HCT116 (cell line): ENCODE results near the gene SDC3. TPM values are rescaled to one million over a fixed set of nuclear protein-coding genes. Genes with fewer than 3 reads are reported as not detected.

Source experiments
- ATAC-seq: fragments of 200-7000 bp; cut with Tn5 transposase; 2 replicates; pipeline ENCODE4 v1.9.1; 2020; ENCODE audit warnings: mild to moderate bottlenecking, moderate library complexity
- BruUV-seq: library from RNA; stranded (reverse); fragments of 400-500 nt; replicated peaks from 2 replicates; lab custom pipeline; 2021; lab: Mats Ljungman, UMichigan
- CTCF ChIA-PET: fragments of 300-600 bp; sonication (Branson Sonifier 250); formaldehyde crosslinking; loops from one replicate; lab custom pipeline; 2021; ENCODE audit warnings: antibody characterized with exemption; lab: Charles Lee
- POLR2A ChIA-PET: fragments of 300-600, 350-600 bp; sonication (Branson Sonifier 250); formaldehyde crosslinking; loops from one replicate; lab custom pipeline; 2021; ENCODE audit warnings: antibody characterized with exemption; lab: Charles Lee
- RAD21 ChIA-PET, 2 experiments: fragments of 300-600 bp; sonication (Branson Sonifier 250); formaldehyde crosslinking; loops; one replicate each; lab custom pipeline; 2023; ENCODE audit warnings: low total read pairs in 2 of 2; ENCODE audit not compliant: uncharacterized antibody in 2 of 2, unreplicated experiment in 2 of 2, low non-redundant PET in 1 of 2; lab: Charles Lee
- DNase-seq: peaks from one replicate; pipeline ENCODE4 v3.0.0-alpha.2; 2010; ENCODE audit warnings: low read depth, low spot score
- H2AFZ ChIP-seq: fragments of 200-600 bp; shearing (Covaris generic), sonication (generic); 2 replicates; pipeline ENCODE4 v1.6.1; 2017; ENCODE audit warnings: low read depth, mixed run types, mixed read lengths, antibody characterized with exemption, low read length; ENCODE audit not compliant: poor library complexity, severe bottlenecking
- H3K27ac ChIP-seq: 2 replicates; pipeline ENCODE4 v1.5.1; 2012; ENCODE audit warnings: low read depth, low read length
- H3K27me3 ChIP-seq: fragments of 200-600 bp; sonication (generic); 2 replicates; pipeline ENCODE4 v1.6.1; 2016; ENCODE audit warnings: mixed run types, low read length, mixed read lengths; ENCODE audit not compliant: insufficient read depth
- H3K36me3 ChIP-seq, 2 experiments: fragments of 200-500 bp in 1 of 2; fragments of 200-600 bp in 1 of 2; sonication (Bioruptor generic) in 1 of 2; sonication (generic) in 1 of 2; 2 replicates each; pipeline versions ENCODE4 v1.5.1 to v1.6.1; 2014 to 2016; ENCODE audit warnings: low read length in 2 of 2, inconsistent platforms in 1 of 2, mixed read lengths in 1 of 2, mixed run types in 1 of 2; ENCODE audit not compliant: insufficient read depth in 2 of 2, control insufficient read depth in 1 of 2
- H3K4me1 ChIP-seq, 2 experiments: fragments of 200-600 bp in 1 of 2; sonication (generic) in 1 of 2; 2 replicates each; pipeline versions ENCODE4 v1.5.1 to v1.6.1; 2012 to 2017; ENCODE audit warnings: low read length in 2 of 2, inconsistent platforms in 1 of 2, mild to moderate bottlenecking in 1 of 2, mixed read lengths in 1 of 2, mixed run types in 1 of 2, moderate library complexity in 1 of 2; ENCODE audit not compliant: insufficient read depth in 2 of 2, control insufficient read depth in 1 of 2
- H3K4me2 ChIP-seq: fragments of 200-600 bp; sonication (generic); 2 replicates; pipeline ENCODE4 v1.6.1; 2017; ENCODE audit warnings: mixed run types, low read length, mixed read lengths
- H3K4me3 ChIP-seq, 2 experiments: fragments of 200-600 bp in 1 of 2; sonication (generic) in 1 of 2; replicated peaks in 1 of 2; 2 replicates each; pipeline ENCODE4 v1.5.1; 2011 to 2016; ENCODE audit warnings: low read length in 2 of 2, control low read depth in 1 of 2, low read depth in 1 of 2, mild to moderate bottlenecking in 1 of 2, mixed read lengths in 1 of 2, mixed run types in 1 of 2
- H3K79me2 ChIP-seq: fragments of 200-600 bp; sonication (generic); 2 replicates; pipeline ENCODE4 v1.6.1; 2017; ENCODE audit warnings: mild to moderate bottlenecking, mixed run types, low read length, moderate library complexity, mixed read lengths; ENCODE audit not compliant: insufficient read depth
- H3K9ac ChIP-seq: fragments of 200-600 bp; sonication (generic); 2 replicates; pipeline ENCODE4 v1.6.1; 2016; ENCODE audit warnings: low read length, mixed read lengths
- H3K9me2 ChIP-seq: fragments of 200-600 bp; sonication (generic), shearing (Covaris generic); 2 replicates; pipeline ENCODE4 v1.6.1; 2017; ENCODE audit warnings: mixed run types, mild to moderate bottlenecking, moderate library complexity; ENCODE audit not compliant: insufficient read depth
- H3K9me3 ChIP-seq, 2 experiments: fragments of 200-500 bp in 1 of 2; fragments of 200-600 bp in 1 of 2; sonication (Bioruptor generic) in 1 of 2; sonication (generic) in 1 of 2; 2 replicates each; pipeline ENCODE4 v1.6.1; 2014 to 2017; ENCODE audit warnings: low read length in 2 of 2, mixed read lengths in 2 of 2, inconsistent platforms in 1 of 2, low read depth in 1 of 2, mild to moderate bottlenecking in 1 of 2, mixed run types in 1 of 2, moderate library complexity in 1 of 2; ENCODE audit not compliant: control insufficient read depth in 1 of 2, insufficient read depth in 1 of 2
- H4K20me1 ChIP-seq: fragments of 200-600 bp; sonication (generic), shearing (Covaris generic); 2 replicates; pipeline ENCODE4 v1.6.1; 2017; ENCODE audit warnings: mixed run types, mild to moderate bottlenecking, moderate library complexity; ENCODE audit not compliant: insufficient read depth
- ATF3 ChIP-seq: IDR thresholded peaks from 2 replicates; pipeline ENCODE4 v1.6.1; 2012
- CBX3 ChIP-seq: IDR thresholded peaks from 2 replicates; pipeline ENCODE4 v1.6.1; 2012; ENCODE audit warnings: low read depth
- CTCF ChIP-seq, 3 experiments: fragments of 200-600 bp in 1 of 3; sonication (generic) in 1 of 3; IDR thresholded peaks in 2 of 3; conservative IDR thresholded peaks in 1 of 3; 2 replicates each; pipeline ENCODE4 v1.5.1; 2012 to 2017; ENCODE audit warnings: low read depth in 2 of 3, low read length in 2 of 3, antibody characterized with exemption in 1 of 3, borderline replicate concordance in 1 of 3, control low read depth in 1 of 3, mild to moderate bottlenecking in 1 of 3, mixed read lengths in 1 of 3, mixed run types in 1 of 3, moderate library complexity in 1 of 3; ENCODE audit not compliant: insufficient read depth in 1 of 3
- EZH2 ChIP-seq: fragments of 200-600 bp; sonication (generic); IDR thresholded peaks from 2 replicates; pipeline ENCODE4 v1.6.1; 2017; ENCODE audit warnings: antibody characterized with exemption, mixed run types
- EZH2phosphoT487 ChIP-seq: fragments of 200-600 bp; IDR thresholded peaks from 2 replicates; pipeline ENCODE4 v1.6.1; 2018; ENCODE audit warnings: antibody characterized with exemption, borderline replicate concordance
- FOSL1 ChIP-seq: IDR thresholded peaks from 2 replicates; pipeline ENCODE4 v1.6.1; 2012; ENCODE audit warnings: low read depth
- JUND ChIP-seq: IDR thresholded peaks from 2 replicates; pipeline ENCODE4 v1.6.1; 2012
- POLR2A ChIP-seq: IDR thresholded peaks from 2 replicates; pipeline ENCODE4 v1.7.0; 2011; ENCODE audit warnings: borderline replicate concordance; ENCODE audit not compliant: insufficient read depth, insufficient read length; ENCODE audit errors: extremely low read depth
- POLR2AphosphoS5 ChIP-seq: IDR thresholded peaks from 2 replicates; pipeline ENCODE4 v1.6.1; 2011; ENCODE audit warnings: mild to moderate bottlenecking, low read depth, low read length, moderate library complexity
- RAD21 ChIP-seq: IDR thresholded peaks from 2 replicates; pipeline ENCODE4 v1.6.1; 2012; ENCODE audit warnings: low read depth, mild to moderate bottlenecking
- SRF ChIP-seq: IDR thresholded peaks from 2 replicates; pipeline ENCODE4 v1.6.1; 2012; ENCODE audit warnings: low read depth
- TCF7L2 ChIP-seq: IDR thresholded peaks from 2 replicates; pipeline ENCODE4 v1.7.0; 2011; ENCODE audit warnings: borderline replicate concordance, inconsistent platforms; ENCODE audit not compliant: insufficient read depth, insufficient read length; ENCODE audit errors: extremely low read depth
- YY1 ChIP-seq: IDR thresholded peaks from 2 replicates; pipeline ENCODE4 v1.6.1; 2011; ENCODE audit warnings: low read length, low read depth, moderate library complexity, mild to moderate bottlenecking; ENCODE audit not compliant: insufficient replicate concordance; ENCODE audit errors: extremely low read depth
- intact Hi-C: fragments of 100-400 bp; cut with micrococcal nuclease; formaldehyde crosslinking; loops from 2 replicates; pipeline ENCODE4 v1.10.0; 2022
- total RNA-seq: library from RNA; stranded (reverse); gene quantifications from one replicate; pipeline ENCODE4 v1.2.1, GENCODE V29; 2021; ENCODE audit not compliant: unreplicated experiment

The SDC3 gene
- total RNA-seq, 1 experiment from 2014 or later, result 40.1 TPM

GRCh38 chr1:30856260-30856790 lies 52.2 kb downstream of the SDC3 start:
- CTCF ChIA-PET, result no interaction called here
- POLR2A ChIA-PET, result interaction anchor here (1.0 kb wide), 1 partner anchor 54 kb away, joined by 3 read pairs; no protein-coding TSS in a partner anchor

GRCh38 chr1:30855686-30856259 lies 52.8 kb downstream of the SDC3 start:
- Histone ChIP-seq H3K36me3 (no peaks in the 10 kb centered on the region), H3K9ac (no peak overlapping the region), H3K4me2 (no peak overlapping the region), H4K20me1 (no peaks in the 10 kb centered on the region), H3K27ac (no peak overlapping the region), H3K27me3 (0 out of 2 replicates have a peak, but pooled peaks cover 2% of the 10 kb centered on the region), H2AFZ (no peak overlapping the region), H3K4me3 (no peak overlapping the region), H3K9me2 (no peaks in the 10 kb centered on the region), H3K4me1 (peaks cover 0 to 8% of the 10 kb centered on the region in 2 experiments; a peak in 1 of 4 replicates), H3K9me3 (no peaks in the 10 kb centered on the region), H3K79me2 (no peaks in the 10 kb centered on the region)
- intact Hi-C loops, result no loop called here
- no peak for TF ChIP-seq ATF3
- TF ChIP-seq TCF7L2, result no peak
- no peak for TF ChIP-seq CTCF (IDR thresholded peaks at IDR 0.05 in 2 of 3, conservative IDR thresholded peaks at IDR 0.05 in 1 of 3; ENCODE audit: borderline replicate concordance in 1 of 3, insufficient read depth in 1 of 3, low read depth in 2 of 3, low read length in 2 of 3)
- TF ChIP-seq POLR2A, result no peak
- no peak for TF ChIP-seq EZH2
- no TSS peak for BruUV-seq
- DNase-seq (no peak), ATAC-seq (no peak)
- POLR2A ChIA-PET, result no interaction called here
- CTCF ChIA-PET, result no interaction called here
- RAD21 ChIA-PET, result no interaction called here

More at GRCh38 chr1:30856260-30856790, 52.2 kb downstream of the SDC3 start:
- Histone ChIP-seq H3K36me3 (no peaks in the 10 kb centered on the region), H3K9me3 (no peaks in the 10 kb centered on the region), H3K27me3 (0 out of 2 replicates have a peak, but pooled peaks cover 2% of the 10 kb centered on the region), H3K4me3 (no peak overlapping the region), H2AFZ (no peak overlapping the region), H3K4me2 (no peak overlapping the region), H3K4me1 (peaks cover 0 to 8% of the 10 kb centered on the region in 2 experiments; a peak in 1 of 4 replicates), H3K27ac (no peak overlapping the region), H3K9ac (no peak overlapping the region), H3K9me2 (no peaks in the 10 kb centered on the region), H3K79me2 (no peaks in the 10 kb centered on the region), H4K20me1 (no peaks in the 10 kb centered on the region)
- no peak for ATAC-seq
- no TSS peak for BruUV-seq
- no peak for DNase-seq
- no peak for TF ChIP-seq FOSL1
- TF ChIP-seq POLR2AphosphoS5, result no peak
- no peak for TF ChIP-seq CBX3
- TF ChIP-seq EZH2phosphoT487, result no peak
- TF ChIP-seq JUND, result no peak
- no peak for TF ChIP-seq RAD21
- no peak for TF ChIP-seq YY1
- no peak for TF ChIP-seq SRF
- intact Hi-C loops, result no loop called here
- RAD21 ChIA-PET, result no interaction called here
